T47D (cell line): ENCODE results near the gene KCNN3.
A peak's percentile ranks its signal among the peaks of the same experiment; 100 is the strongest.

ENCODE experiments used
- DNase-seq, 2 experiments: peaks; one replicate each; pipeline versions ENCODE4 v3.0.0 to v3.0.0-alpha.2; 2011 to 2012; ENCODE audit warnings: low read depth in 1 of 2, low spot score in 1 of 2
- JUND ChIP-seq: IDR thresholded peaks from 2 replicates; pipeline ENCODE4 v1.6.1; 2012; ENCODE audit warnings: low read depth
- in situ Hi-C: cut with HindIII; loops from 2 replicates; pipeline ENCODE4 v1.10.0; 2016; ENCODE audit warnings: low sequenced_read_pairs, low pct_unique_long_range_greater_than_20kb

The KCNN3 gene

GRCh38 chr1:154664331-154665002, 205.6 kb downstream of the KCNN3 start:
- DNase-seq = no peak
- TF ChIP-seq JUND = no peak
- in situ Hi-C loops = no loop called here

GRCh38 chr1:154663471-154664060, 206.5 kb downstream of the KCNN3 start:
- no peak for TF ChIP-seq JUND
- peak in 1 of 2 experiments; percentile 18 for DNase-seq
- in situ Hi-C loops = no loop called here

- in situ Hi-C loops = no loop called here
- no peak for DNase-seq
- TF ChIP-seq JUND = no peak
Measured at GRCh38 chr1:154661110-154661509, 209.0 kb downstream of the KCNN3 start.

- no peak for TF ChIP-seq JUND
- DNase-seq = no peak
- in situ Hi-C loops = no loop called here
Measured at GRCh38 chr1:154659823-154660592, 210.1 kb downstream of the KCNN3 start.

- in situ Hi-C loops = no loop called here
- DNase-seq = no peak
- TF ChIP-seq JUND = no peak
Measured at GRCh38 chr1:154657556-154657955, 212.5 kb downstream of the KCNN3 start.

GRCh38 chr1:154652893-154653292, 217.2 kb downstream of the KCNN3 start:
- in situ Hi-C loops = no loop called here
- no peak for TF ChIP-seq JUND
- no peak for DNase-seq
